Measurements from ENCODE around the gene NEDD9.
A peak's percentile ranks its signal among the peaks of the same experiment; 100 is the strongest.

Gene NEDD9

GRCh38 chr6:11217360-11218101 is 14.9 kb downstream of the NEDD9 start:
- DNase-seq: no peak

- no peak for DNase-seq
Measured at GRCh38 chr6:11215773-11216172, 16.7 kb downstream of the NEDD9 start.

- no peak for DNase-seq
Measured at GRCh38 chr6:11214901-11215300, 17.6 kb downstream of the NEDD9 start.

- no peak for DNase-seq
Measured at GRCh38 chr6:11214084-11214833, 18.2 kb downstream of the NEDD9 start.

GRCh38 chr6:11213422-11214021 is 18.9 kb downstream of the NEDD9 start:
- DNase-seq: peak; percentile 40

GRCh38 chr6:11212664-11213063 is 19.8 kb downstream of the NEDD9 start:
- peak; percentile 55 for DNase-seq

- DNase-seq: no peak
Measured at GRCh38 chr6:11211254-11211653, 21.2 kb downstream of the NEDD9 start.

- DNase-seq: no peak
Measured at GRCh38 chr6:11210386-11211138, 21.9 kb downstream of the NEDD9 start.

- peak; percentile 62 for DNase-seq
Measured at GRCh38 chr6:11209906-11210305, 22.6 kb downstream of the NEDD9 start.

- no peak for DNase-seq
Measured at GRCh38 chr6:11209369-11209768, 23.1 kb downstream of the NEDD9 start.

GRCh38 chr6:11208854-11209253 is 23.6 kb downstream of the NEDD9 start:
- DNase-seq: peak; percentile 57

GRCh38 chr6:11208267-11208666 is 24.2 kb downstream of the NEDD9 start:
- no peak for DNase-seq

GRCh38 chr6:11207199-11207968 is 25.1 kb downstream of the NEDD9 start:
- DNase-seq: peak; percentile 98

- DNase-seq: no peak
Measured at GRCh38 chr6:11206576-11206975, 25.9 kb downstream of the NEDD9 start.

- DNase-seq: no peak
Measured at GRCh38 chr6:11204794-11205366, 27.6 kb downstream of the NEDD9 start.

GRCh38 chr6:11204005-11204399 is 28.5 kb downstream of the NEDD9 start:
- no peak for DNase-seq

- DNase-seq: no peak
Measured at GRCh38 chr6:11203306-11204004, 29.0 kb downstream of the NEDD9 start.

GRCh38 chr6:11202513-11203305 is 29.8 kb downstream of the NEDD9 start:
- DNase-seq: peak; percentile 40

- no peak for DNase-seq
Measured at GRCh38 chr6:11201772-11202512, 30.5 kb downstream of the NEDD9 start.

Measured in fibroblast of skin of back (primary cell).